ENCODE data around the gene CEP164. TPM values are rescaled to one million over a fixed set of nuclear protein-coding genes. Genes with fewer than 3 reads are reported as not detected.

CEP164 gene
- total RNA-seq, 1 donor from 2014 or later, result 40.1 TPM

DNA sequence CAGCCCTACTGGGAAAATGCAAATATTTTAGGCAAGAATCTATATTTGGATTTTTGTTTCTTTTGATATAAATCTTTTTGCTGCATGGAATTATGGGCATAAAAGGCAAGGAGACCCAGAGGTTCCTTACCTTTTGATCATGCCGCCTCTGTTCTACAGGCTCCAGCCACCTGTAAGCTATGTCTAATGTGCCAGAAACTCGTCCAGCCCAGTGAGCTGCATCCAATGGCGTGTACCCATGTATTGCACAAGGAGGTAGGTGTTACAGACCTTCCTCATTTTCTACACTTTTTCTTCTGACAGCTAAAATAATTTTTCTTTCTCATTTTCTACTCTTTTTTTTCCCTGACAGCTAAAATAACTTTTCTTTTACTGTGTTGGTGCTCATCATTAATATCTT is 44.7 kb upstream of the CEP164 start:
- H3K9me3 Mint-ChIP-seq (ENCODE audit: unreplicated experiment), result no peaks in the 10 kb centered on the region
- H3K36me3 Mint-ChIP-seq (ENCODE audit: unreplicated experiment), result peaks cover 55% of the 10 kb centered on the region
- peaks cover 26% of the 10 kb centered on the region for H3K4me1 Mint-ChIP-seq (ENCODE audit: unreplicated experiment)
- no peaks in the 10 kb centered on the region for H3K27me3 Mint-ChIP-seq (ENCODE audit: unreplicated experiment)
- H3K27ac Mint-ChIP-seq (ENCODE audit: unreplicated experiment), result no peak overlapping the region
- no peak overlapping the region for H3K4me3 Mint-ChIP-seq (ENCODE audit: unreplicated experiment)
- TF ChIP-seq CTCF (IDR thresholded peaks at IDR 0.05), result no peak
- no peak for DNase-seq (ENCODE audit: extremely low spot score, unreplicated experiment)

- no peak for DNase-seq (ENCODE audit: extremely low spot score, unreplicated experiment)
- Mint-ChIP-seq H3K9me3 (ENCODE audit: unreplicated experiment) (no peaks in the 10 kb centered on the region), H3K27ac (ENCODE audit: unreplicated experiment) (no peak overlapping the region), H3K4me3 (ENCODE audit: unreplicated experiment) (no peak overlapping the region), H3K27me3 (ENCODE audit: unreplicated experiment) (no peaks in the 10 kb centered on the region), H3K36me3 (ENCODE audit: unreplicated experiment) (peaks cover 66% of the 10 kb centered on the region), H3K4me1 (ENCODE audit: unreplicated experiment) (peaks cover 26% of the 10 kb centered on the region)
- no peak for TF ChIP-seq CTCF (IDR thresholded peaks at IDR 0.05)
These were observed 43.6 kb upstream of the CEP164 start for GRCh38 chr11:117284053-117284452.

GRCh38 chr11:117286588-117286987 is 41.1 kb upstream of the CEP164 start:
- no peaks in the 10 kb centered on the region for H3K9me3 Mint-ChIP-seq (ENCODE audit: unreplicated experiment)
- H3K36me3 Mint-ChIP-seq (ENCODE audit: unreplicated experiment), result peaks cover 82% of the 10 kb centered on the region
- peaks cover 7% of the 10 kb centered on the region for H3K4me1 Mint-ChIP-seq (ENCODE audit: unreplicated experiment)
- no peak for TF ChIP-seq CTCF (IDR thresholded peaks at IDR 0.05)
- no peak overlapping the region for H3K4me3 Mint-ChIP-seq (ENCODE audit: unreplicated experiment)
- DNase-seq (ENCODE audit: extremely low spot score, unreplicated experiment), result no peak
- no peak overlapping the region for H3K27ac Mint-ChIP-seq (ENCODE audit: unreplicated experiment)
- no peaks in the 10 kb centered on the region for H3K27me3 Mint-ChIP-seq (ENCODE audit: unreplicated experiment)

- Mint-ChIP-seq H3K27me3 (ENCODE audit: unreplicated experiment) (no peaks in the 10 kb centered on the region), H3K36me3 (ENCODE audit: unreplicated experiment) (peaks cover 79% of the 10 kb centered on the region), H3K4me1 (ENCODE audit: unreplicated experiment) (no peaks in the 10 kb centered on the region), H3K4me3 (ENCODE audit: unreplicated experiment) (no peak overlapping the region), H3K9me3 (ENCODE audit: unreplicated experiment) (no peaks in the 10 kb centered on the region), H3K27ac (ENCODE audit: unreplicated experiment) (no peak overlapping the region)
- DNase-seq (ENCODE audit: extremely low spot score, unreplicated experiment), result no peak
- TF ChIP-seq CTCF (IDR thresholded peaks at IDR 0.05), result no peak
These were observed 40.0 kb upstream of the CEP164 start for GRCh38 chr11:117287668-117288067.

- DNase-seq (ENCODE audit: extremely low spot score, unreplicated experiment), result no peak
- Mint-ChIP-seq H3K27me3 (ENCODE audit: unreplicated experiment) (no peaks in the 10 kb centered on the region), H3K27ac (ENCODE audit: unreplicated experiment) (no peak overlapping the region), H3K36me3 (ENCODE audit: unreplicated experiment) (peaks cover 79% of the 10 kb centered on the region), H3K4me3 (ENCODE audit: unreplicated experiment) (no peak overlapping the region), H3K9me3 (ENCODE audit: unreplicated experiment) (no peaks in the 10 kb centered on the region), H3K4me1 (ENCODE audit: unreplicated experiment) (no peaks in the 10 kb centered on the region)
- no peak for TF ChIP-seq CTCF (IDR thresholded peaks at IDR 0.05)
These were observed 37.9 kb upstream of the CEP164 start for GRCh38 chr11:117289795-117290194.
